ENCODE data around the gene PPA1.

DNA sequence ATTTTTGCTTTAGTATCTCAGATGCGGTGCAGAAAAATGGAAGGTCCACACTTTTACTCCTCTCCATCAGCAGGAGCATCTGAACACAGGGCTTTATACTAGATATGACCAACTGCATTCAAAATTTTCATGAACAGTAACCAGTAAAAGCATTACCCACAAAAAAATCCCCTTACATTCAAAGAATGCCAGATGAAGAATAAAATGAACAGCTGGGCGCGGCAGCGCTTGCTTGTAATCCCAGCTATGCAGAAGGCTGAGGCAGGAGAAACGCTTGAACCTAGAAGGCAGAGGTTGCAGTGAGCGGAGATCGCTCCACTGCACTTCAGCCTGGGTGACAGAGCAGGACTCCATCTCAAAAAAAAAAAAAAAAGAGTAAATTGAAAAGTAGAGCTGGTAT lies 66.0 kb downstream of the PPA1 start:
- TF ChIP-seq, protein P1, sequence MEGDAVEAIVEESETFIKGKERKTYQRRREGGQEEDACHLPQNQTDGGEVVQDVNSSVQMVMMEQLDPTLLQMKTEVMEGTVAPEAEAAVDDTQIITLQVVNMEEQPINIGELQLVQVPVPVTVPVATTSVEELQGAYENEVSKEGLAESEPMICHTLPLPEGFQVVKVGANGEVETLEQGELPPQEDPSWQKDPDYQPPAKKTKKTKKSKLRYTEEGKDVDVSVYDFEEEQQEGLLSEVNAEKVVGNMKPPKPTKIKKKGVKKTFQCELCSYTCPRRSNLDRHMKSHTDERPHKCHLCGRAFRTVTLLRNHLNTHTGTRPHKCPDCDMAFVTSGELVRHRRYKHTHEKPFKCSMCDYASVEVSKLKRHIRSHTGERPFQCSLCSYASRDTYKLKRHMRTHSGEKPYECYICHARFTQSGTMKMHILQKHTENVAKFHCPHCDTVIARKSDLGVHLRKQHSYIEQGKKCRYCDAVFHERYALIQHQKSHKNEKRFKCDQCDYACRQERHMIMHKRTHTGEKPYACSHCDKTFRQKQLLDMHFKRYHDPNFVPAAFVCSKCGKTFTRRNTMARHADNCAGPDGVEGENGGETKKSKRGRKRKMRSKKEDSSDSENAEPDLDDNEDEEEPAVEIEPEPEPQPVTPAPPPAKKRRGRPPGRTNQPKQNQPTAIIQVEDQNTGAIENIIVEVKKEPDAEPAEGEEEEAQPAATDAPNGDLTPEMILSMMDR (IDR thresholded peaks at IDR 0.05; ENCODE audit: borderline replicate concordance, extremely low read depth, low read length, poor library complexity, severe bottlenecking) = no peak
- no peak for TF ChIP-seq EZH2 (IDR thresholded peaks at IDR 0.05; ENCODE audit: borderline replicate concordance, low read depth, low read length, severe bottlenecking)
